GM18505 (cell line): ENCODE measurements around the gene AGBL1.

Experiments used
- ATAC-seq: cut with Tn5 transposase; IDR thresholded peaks from one replicate; pipeline ENCODE4 v1.9.1; 2021; ENCODE audit not compliant: unreplicated experiment
- POLR2A ChIP-seq: IDR thresholded peaks from 4 replicates; pipeline ENCODE4 v1.6.1; 2011; ENCODE audit warnings: borderline replicate concordance; ENCODE audit not compliant: insufficient read depth, insufficient read length; ENCODE audit errors: extremely low read depth

The AGBL1 gene

GRCh38 chr15:86610038-86610437 is 530.4 kb downstream of the AGBL1 start:
- ATAC-seq = no peak
- no peak for TF ChIP-seq POLR2A

- no peak for TF ChIP-seq POLR2A
- no peak for ATAC-seq
These were observed 531.9 kb downstream of the AGBL1 start for GRCh38 chr15:86611417-86612040.

- no peak for ATAC-seq
- no peak for TF ChIP-seq POLR2A
These were observed 535.7 kb downstream of the AGBL1 start for GRCh38 chr15:86615411-86615810.

GRCh38 chr15:86615816-86616215 is 536.1 kb downstream of the AGBL1 start:
- ATAC-seq = no peak

GRCh38 chr15:86616771-86617170 is 537.1 kb downstream of the AGBL1 start:
- no peak for ATAC-seq

More at GRCh38 chr15:86615816-86616215, 536.1 kb downstream of the AGBL1 start:
- TF ChIP-seq POLR2A = no peak

GRCh38 chr15:86620157-86620556 is 540.5 kb downstream of the AGBL1 start:
- TF ChIP-seq POLR2A = no peak

More at GRCh38 chr15:86616771-86617170, 537.1 kb downstream of the AGBL1 start:
- no peak for TF ChIP-seq POLR2A

GRCh38 chr15:86620641-86621349 is 541.1 kb downstream of the AGBL1 start:
- no peak for TF ChIP-seq POLR2A
- ATAC-seq = no peak

More at GRCh38 chr15:86620157-86620556, 540.5 kb downstream of the AGBL1 start:
- no peak for ATAC-seq

GRCh38 chr15:86623236-86623635 is 543.6 kb downstream of the AGBL1 start:
- TF ChIP-seq POLR2A = no peak

GRCh38 chr15:86624261-86625036 is 544.8 kb downstream of the AGBL1 start:
- TF ChIP-seq POLR2A = no peak
- ATAC-seq = no peak

More at GRCh38 chr15:86623236-86623635, 543.6 kb downstream of the AGBL1 start:
- ATAC-seq = no peak

GRCh38 chr15:86629409-86630356 is 550.0 kb downstream of the AGBL1 start:
- TF ChIP-seq POLR2A = no peak
- ATAC-seq = no peak

GRCh38 chr15:86630946-86631345 is 551.3 kb downstream of the AGBL1 start:
- no peak for ATAC-seq
- TF ChIP-seq POLR2A = no peak

GRCh38 chr15:86634146-86634545 is 554.5 kb downstream of the AGBL1 start:
- no peak for ATAC-seq
- TF ChIP-seq POLR2A = no peak
